DND-41 (cell line): ENCODE data around the gene DHRSX.
"Not testable (repeated sequence)": the region's sequence is repeated elsewhere in the genome, so short reads cannot be mapped to it uniquely, and the experiment has no call there.

Experiments
- CTCF ChIP-seq: IDR thresholded peaks from 2 replicates; pipeline ENCODE4 v1.5.1; 2012; ENCODE audit warnings: borderline replicate concordance, low read length, moderate library complexity, mild to moderate bottlenecking; ENCODE audit not compliant: poor library complexity, severe bottlenecking; ENCODE audit errors: extremely low read depth
- EZH2 ChIP-seq: IDR thresholded peaks from 3 replicates; pipeline ENCODE4 v1.6.1; 2012; ENCODE audit warnings: borderline replicate concordance, low read depth, mild to moderate bottlenecking, moderate library complexity, low read length, inconsistent platforms; ENCODE audit not compliant: severe bottlenecking

GRCh38 chrX:2534261-2535021 is 33.7 kb upstream of the DHRSX start:
- TF ChIP-seq CTCF, EZH2: not testable (repeated sequence)
